HG02943 (cell line): Measurements from ENCODE around the gene SPAG5.

Experiments used
- ATAC-seq: cut with Tn5 transposase; IDR thresholded peaks from one replicate; pipeline ENCODE4 v1.9.1; 2021; ENCODE audit warnings: mild to moderate bottlenecking, low read depth, moderate library complexity; ENCODE audit not compliant: unreplicated experiment

SPAG5 gene

DNA sequence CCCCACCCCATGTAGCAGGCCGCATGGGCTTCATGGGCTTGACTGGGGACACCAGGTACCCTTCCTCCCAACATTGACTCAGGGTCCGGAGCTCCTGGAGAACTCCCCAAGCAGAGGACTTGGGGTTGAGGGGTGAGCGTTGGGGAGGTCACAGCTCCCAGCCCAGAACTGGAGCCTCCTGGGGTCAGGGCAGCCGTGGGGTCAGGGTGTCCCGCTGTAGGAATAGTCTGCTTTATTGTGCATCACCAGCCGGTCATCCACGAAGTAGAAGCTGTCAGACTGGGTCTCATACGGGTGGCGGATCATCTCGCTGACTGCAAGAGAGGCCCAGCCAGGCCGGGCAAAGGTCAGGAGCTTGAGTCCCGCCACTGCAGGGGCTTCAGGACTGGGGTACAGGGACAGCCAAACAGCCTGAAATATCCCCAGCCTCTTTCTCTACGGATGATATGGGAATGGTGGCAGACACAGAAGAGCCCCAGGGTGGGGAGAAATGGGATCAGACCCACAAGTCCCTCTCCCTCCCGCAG lies 51.7 kb downstream of the SPAG5 start:
- no peak for ATAC-seq

DNA sequence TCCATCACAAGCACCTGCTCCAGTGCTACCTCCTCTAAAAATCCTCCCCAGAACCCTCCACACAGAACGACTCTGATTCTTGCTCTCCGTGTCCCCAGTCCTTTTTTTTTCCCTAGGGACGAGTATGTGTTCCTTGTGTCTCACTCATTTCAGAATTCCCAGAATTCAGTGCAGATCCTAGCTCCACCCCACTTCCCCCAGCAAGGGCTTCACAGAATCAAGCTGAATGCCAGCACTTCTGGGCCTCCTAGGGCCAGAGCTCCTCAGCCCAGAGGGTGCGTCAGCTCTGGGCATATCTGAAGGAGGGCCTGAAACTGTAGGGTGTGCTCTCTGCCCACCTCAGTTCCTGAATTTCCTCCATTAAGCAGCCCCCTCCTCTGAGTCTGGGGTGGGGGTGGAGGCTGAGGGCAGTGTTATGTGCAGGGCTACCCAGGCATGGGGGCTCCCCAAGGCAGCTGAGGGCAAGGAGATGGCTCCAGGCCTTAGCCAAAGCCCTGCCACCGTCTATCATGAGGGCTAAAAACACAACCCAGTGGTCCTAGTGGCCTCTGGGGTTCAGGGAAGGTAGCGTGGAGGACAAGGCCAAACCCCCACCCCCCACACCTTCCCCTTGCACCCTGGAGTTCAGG lies 52.9 kb downstream of the SPAG5 start:
- ATAC-seq: no peak

DNA sequence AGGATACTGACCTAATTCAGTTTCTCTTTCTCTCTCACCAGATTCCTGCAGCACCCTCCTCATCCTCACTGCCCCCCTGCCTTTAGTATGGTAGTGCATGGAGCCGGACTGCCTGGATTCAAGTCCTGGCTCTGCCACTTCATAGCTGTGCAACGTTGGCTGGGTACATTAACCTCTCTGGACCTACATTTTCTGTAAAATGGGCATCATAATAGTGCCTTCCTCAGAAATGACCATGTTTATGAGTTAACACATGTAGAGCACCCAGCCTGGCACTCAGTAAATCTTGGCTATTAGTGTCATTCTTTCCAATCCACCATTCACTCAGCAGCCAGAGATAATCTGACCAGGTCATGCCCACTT lies 53.7 kb downstream of the SPAG5 start:
- ATAC-seq: no peak

DNA sequence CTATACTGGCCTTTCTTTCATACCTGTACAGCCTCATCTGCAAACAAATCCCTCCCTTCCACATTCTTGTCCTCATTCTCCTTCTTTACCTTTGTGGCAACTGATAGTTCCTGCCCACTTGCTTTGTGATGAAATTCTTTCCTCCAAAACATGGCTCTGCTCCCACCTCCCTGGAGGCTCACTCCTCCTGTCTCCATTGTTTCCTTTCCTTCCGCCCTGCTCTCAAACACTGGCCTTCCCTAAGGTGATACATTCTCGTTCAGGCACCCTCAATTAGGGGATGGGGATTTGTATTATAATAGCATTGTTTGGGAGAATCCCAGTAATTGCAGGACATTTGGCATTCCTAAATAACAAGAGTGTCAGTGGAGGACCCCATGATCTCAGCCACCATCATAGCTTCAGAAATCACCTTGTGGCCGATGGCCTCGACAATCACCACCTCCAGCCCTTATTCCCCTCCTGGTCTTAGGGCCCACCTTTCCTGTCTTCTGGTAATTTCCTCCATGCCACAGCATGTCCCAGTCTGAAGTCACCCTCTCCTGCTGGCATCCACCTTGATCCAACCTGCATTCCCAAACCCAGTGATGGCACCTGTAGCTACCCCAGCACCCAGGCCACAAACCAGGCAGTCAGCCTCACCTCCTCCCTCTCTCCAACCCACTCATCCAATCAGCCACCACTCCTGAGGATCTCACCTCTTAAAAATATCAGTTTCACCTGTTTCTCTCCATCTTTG lies 54.3 kb downstream of the SPAG5 start:
- no peak for ATAC-seq

DNA sequence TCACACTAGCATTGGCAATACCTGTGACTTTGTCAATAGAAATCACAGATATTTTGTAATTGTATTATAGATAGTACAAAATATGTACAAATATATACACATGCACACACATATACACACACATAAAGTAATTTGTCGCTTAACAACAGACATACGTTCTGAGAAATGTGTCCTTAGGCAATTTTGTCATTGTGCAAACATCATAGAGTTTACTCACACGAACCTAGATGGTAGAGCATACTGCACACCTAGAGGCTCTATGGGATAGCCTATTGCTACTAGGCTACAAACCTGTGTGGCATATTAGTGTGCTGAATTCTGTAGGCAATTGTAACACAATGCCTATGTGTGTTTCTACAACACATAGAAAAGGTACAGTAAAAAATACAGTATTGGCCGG lies 57.4 kb downstream of the SPAG5 start:
- no peak for ATAC-seq

DNA sequence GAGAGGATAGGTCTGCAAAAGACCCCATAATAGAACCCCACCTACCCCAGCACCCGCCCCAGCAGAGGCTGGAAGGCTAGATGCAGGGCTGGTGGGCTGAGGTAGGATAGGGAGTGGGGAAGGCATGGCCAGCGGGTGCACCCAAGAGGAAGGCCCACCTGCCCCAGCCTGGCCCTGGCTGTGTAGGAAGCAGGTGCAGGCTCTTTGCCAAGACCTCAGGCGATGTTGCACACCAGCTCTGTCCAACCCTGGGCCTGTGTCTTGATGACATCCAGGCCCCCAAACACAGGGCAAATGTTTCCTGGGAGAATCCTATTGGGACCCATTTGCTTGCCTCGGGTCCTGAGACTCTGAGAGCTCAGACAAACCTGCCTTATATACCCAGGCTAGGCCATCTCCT lies 58.6 kb downstream of the SPAG5 start:
- no peak for ATAC-seq

DNA sequence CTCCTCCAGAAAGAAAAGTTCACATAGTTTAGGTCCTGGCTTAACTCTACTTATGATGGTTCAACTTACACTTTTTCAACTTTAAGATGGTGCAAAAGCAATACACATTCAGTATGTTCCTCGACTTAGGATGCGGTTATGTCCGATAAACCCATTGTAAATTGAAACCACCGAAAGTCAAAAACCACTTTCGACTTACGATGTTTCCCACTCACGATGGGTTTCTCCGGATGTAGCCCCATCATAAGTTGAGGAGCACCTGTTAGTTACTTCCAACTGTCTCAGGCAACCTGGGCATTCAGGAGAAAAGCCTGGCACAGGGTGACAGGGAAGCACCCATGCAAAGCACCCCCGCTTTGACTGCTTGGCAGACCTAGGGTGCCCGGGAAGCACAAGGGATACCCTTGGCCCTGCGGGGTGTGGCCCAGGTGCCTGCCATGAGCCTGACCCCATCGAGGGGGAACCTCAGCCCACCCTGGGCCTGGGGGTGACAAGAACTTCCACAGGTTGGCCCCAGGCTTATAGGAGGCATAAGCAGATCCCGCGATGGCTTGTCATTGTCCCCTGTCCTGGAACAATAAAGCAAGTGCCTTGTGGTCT lies 60.4 kb downstream of the SPAG5 start:
- no peak for ATAC-seq

DNA sequence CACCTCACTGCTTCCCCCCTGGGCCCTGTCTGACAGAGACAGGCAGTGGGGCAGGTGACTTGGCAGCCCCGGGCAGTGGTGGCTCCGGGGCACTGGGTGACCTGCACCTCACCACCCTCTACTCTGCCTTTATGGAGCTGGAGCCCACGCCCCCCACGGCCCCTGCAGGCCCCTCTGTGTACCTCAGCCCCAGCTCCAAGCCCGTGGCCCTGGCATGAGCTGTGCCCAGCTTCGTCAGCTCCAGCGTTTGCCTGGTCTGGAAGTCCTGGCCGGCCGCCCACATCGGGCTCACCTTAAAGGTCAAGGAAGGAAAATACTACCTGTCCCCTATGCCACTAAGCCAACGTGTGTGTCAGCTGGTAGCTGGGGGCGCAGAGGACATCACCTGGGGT lies 61.6 kb downstream of the SPAG5 start:
- ATAC-seq: no peak

DNA sequence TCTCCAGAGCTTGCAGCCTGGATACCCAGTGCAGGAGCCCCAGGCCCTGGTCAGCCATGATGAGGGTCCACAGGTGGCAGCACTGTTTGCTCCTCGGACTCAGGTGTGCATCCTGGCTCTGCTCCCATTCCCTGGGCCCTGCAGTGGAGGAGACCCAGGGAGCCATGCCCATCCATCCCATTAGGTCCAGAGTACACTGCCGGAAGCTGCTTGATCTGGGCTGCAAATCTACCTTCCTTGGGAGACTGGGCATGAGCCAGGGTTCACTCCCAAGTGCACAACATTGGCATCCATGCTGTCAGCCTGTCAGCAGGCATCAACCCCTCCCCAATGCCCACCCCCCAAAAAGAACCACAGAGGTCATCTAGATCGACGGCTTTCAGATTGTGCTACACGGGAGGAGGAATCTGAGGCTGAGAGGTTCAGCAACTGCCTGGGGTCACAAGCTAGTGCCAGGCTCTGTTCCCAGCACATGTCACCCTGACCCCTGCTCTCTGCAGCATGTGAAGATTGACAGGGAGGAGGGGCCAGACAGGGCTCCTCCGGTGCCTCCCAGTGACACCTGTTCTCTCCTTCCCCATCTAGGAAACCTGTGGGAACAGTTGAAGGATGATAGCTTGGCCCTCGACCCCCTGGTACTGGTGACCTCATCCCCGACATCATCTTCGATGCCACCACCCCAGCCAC lies 62.1 kb downstream of the SPAG5 start:
- no peak for ATAC-seq

DNA sequence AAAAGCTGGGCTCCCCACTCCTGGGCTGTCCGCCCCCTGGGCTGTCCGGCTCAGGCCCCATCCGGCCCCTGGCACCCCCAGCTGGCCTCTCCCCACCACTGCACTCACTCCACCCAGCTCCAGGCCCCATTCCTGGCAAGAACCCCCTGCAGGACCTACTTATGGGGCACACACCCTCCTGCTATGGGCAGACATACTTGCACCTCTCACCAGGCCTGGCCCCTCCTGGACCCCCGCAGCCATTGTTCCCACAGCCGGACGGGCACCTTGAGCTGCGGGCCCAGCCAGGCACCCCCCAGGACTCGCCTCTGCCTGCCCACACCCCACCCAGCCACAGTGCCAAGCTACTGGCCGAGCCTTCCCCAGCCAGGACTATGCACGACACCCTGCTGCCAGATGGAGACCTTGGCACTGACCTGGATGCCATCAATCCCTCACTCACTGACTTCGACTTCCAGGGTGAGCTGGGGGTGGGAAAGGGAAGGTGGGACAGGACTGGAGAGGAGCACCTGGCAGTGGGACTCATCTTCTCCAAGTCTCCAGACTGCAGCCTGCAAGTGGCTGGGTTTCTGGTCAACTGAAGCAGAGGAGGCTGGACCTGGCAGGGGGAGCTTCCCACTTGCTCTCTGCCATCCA lies 64.0 kb downstream of the SPAG5 start:
- no peak for ATAC-seq

DNA sequence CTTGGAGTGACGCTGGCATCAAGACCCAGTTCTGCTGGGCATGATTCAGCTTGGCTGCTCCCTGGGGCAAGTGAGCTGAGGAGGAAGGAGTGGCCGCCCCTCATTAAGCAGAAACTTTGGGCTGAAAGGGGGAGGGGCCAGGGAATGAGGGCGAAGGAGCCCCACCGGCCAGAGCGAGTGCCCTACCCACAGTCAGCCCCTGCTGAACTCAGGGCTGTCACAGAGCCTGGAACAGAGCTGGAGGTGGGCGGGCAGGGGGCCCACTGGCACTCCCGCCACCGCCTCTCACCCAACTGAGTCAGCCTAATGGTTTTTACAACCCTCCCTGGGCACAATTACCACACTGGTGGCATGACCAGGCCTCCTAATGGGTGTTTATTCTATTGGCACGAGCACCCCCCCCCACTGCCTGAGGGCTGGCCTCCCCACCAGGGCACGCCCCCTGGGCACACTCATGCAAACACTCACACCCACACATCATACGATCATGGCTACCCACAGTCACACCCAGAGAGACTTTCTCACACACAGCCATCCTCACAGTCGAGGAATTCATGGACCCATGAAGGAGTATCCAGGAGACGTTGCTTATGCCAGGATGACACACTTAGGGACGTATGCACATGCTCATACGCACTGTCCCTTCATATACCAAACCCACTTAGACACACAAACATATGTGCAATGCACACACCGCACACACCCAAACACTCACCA lies 65.6 kb downstream of the SPAG5 start:
- ATAC-seq: no peak

DNA sequence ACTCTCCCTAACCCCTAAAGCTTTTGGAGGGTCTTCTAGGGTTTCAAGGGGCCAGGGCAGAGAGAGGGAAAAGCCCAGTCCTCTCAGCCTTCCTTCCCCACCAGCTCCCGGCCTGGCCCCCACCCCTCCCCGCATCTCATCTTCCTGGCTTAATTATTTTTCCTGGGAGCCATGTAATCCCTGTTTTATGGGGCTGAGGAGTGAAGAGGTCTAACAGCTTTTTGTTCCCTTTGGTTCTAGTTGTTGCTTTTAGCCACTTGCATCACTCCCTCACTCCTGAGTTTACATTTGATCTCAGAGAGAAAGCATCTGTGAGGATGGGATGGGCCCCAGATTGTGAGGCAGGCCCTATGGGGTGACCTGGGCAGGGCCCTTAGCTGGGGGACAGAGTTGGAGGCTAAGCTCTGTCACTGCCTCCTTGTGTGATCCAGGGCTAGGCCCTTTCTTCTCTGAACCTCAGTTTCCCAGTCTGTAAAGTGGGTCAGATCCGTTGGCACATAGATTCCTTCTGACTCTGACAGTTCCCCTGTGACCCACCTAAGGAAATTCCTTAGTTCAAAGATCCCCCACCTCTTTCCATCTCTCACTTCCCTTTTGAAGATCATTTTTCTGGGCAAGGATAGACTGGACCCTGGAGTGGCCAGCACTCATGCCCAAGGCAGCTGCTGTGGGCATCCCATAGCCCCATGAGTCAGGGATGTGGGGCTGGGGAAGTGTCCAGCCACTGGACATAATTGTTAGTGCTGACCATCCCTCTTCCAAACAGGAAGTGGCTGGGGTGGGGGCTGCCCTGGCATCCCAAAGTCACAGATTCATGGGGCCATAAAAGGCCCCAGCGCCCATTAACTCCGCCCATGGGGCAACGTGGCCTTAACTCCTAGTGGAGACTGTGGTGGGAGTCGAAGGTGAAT lies 66.5 kb downstream of the SPAG5 start:
- no peak for ATAC-seq

DNA sequence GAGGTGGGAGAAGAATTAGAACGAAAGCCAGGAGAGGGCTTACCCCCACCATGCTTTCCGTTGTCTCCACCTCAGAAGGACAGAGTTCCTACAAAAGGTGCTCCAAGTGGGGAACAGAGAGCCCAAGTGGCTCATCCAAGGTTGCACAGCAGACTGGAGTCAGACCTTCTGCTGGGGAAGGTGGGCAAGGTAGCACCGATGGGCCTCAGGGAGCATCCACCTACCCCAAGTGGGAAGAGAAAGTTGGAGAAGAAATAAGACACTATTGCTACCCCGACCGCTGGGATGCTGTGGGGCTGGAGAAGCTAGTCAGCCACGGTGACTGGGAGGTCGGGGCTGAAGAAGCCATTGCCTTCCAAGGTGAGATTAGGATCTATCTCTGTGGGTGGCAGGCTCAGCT lies 67.9 kb downstream of the SPAG5 start:
- no peak for ATAC-seq

DNA sequence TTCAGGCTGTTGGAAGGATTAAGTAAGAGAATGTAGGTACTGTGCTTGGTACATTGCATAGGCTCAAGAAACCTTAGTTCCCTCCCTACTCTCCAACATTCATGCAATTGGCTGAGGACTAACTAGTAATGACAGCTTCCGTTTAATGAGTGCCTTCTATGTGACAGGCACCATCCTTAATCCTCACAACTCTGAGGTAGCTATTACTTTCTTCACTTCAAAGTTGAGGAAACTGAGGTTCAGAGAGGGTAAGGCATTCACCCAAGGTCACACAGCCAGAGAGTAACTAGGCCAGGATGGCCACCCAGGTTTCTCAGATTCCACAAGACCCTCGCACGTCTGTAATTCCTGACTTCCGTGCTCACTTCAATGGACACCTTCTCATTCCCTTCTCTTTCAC lies 68.6 kb downstream of the SPAG5 start:
- no peak for ATAC-seq

DNA sequence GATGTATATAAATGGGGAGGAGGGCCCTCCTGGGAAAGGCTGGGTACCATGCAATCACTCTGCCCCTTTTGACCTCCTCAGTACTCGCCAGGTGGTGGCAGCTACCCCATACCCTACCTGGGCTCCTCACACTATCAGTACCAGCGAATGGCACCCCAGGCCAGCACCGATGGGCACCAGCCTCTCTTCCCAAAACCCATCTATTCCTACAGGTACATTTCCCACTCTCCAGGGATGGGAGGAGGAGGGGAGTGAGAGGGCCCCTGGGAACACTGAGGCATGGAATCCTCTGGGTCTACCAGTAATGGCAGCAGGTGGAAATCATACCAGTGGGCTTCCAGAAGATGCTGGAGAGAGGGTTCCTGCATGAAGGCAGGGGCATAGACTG lies 69.8 kb downstream of the SPAG5 start:
- ATAC-seq: no peak

DNA sequence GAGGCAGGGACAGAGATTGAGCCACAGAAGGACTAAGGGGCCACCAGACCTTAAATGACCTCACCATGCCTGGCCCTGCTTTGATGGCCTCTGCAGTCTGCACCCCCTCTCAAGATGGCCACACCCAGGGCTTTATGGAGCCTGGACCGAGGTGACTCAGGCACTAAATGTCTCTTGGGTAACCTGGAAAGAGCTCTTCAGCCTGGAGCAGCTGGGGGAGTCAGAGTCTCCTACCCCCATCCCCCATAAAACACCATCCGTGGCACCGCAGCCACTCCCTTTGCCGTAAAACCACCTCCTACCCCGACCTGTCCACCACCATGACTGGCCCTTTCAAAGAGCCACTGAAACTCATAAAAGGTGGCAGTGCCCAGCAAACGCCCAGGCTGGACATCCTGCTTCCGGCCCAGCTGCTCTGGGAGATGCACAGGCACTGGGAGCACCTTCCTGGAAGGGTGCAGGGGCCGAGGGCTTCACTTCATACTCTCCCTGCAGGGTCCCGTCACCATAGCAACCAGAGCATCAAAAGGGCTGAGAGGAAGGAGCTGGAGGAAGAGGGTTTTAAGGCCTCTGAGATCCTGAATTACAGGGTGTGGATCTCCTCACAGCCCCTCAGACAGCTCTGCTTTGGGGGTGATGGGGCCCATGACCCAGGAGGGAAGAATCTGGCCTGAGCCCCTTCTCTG lies 70.4 kb downstream of the SPAG5 start:
- ATAC-seq: no peak

DNA sequence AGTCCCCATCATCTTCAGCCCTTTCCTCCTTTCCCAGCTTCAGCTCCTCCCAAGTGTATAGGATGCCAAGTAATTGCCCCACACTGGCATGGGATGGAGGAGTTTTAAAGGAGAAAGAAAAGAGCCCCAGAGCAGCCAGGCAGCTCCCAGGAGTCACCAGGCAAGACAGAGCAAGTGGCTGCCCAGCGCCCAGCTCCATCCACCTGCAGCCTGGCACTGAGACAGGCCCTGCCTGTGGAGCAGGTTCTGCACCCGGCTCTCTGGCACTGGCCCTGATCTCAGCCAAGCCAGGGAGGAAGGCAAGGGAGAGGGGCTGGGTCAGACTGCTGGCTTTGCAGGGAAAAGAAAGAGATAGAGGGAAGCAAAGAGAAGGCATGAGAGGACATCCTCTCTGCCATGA lies 71.0 kb downstream of the SPAG5 start:
- no peak for ATAC-seq
